AG04450 (cell line): ENCODE data around the gene NVL. TPM values are rescaled to one million over a fixed set of nuclear protein-coding genes. Genes with fewer than 3 reads are reported as not detected.
"Not testable (repeated sequence)": the region's sequence is repeated elsewhere in the genome, so short reads cannot be mapped to it uniquely, and the experiment has no call there.

Experiments
- CTCF ChIA-PET: fragments of 300-600, 350-600 bp; formaldehyde crosslinking; extraction: SDS; loops from one replicate; lab custom pipeline; 2022; ENCODE audit warnings: antibody characterized with exemption, inconsistent platforms; lab: Charles Lee
- POLR2A ChIA-PET: fragments of 350-600 bp; formaldehyde crosslinking; extraction: SDS; loops from one replicate; lab custom pipeline; 2021; ENCODE audit warnings: antibody characterized with exemption, inconsistent platforms; lab: Yijun Ruan, JAX
- DNase-seq: peaks from one replicate; pipeline ENCODE4 v3.0.0-alpha.2; 2011; ENCODE audit warnings: low read depth, low spot score
- H3K27ac ChIP-seq: one replicate; pipeline ENCODE4 v1.5.1; 2012; ENCODE audit warnings: low read depth, low read length, control low read depth
- H3K27me3 ChIP-seq: one replicate; pipeline ENCODE4 v1.6.0; 2012; ENCODE audit warnings: low read length; ENCODE audit not compliant: control insufficient read depth, insufficient read depth
- H3K4me3 ChIP-seq: 2 replicates; pipeline ENCODE4 v1.5.1; 2011; ENCODE audit warnings: mild to moderate bottlenecking, low read depth, low read length, control low read depth
- H3K9me3 ChIP-seq: 2 replicates; pipeline ENCODE4 v1.5.1; 2012; ENCODE audit warnings: low read length; ENCODE audit not compliant: control insufficient read depth, insufficient read depth
- polyA plus RNA-seq: library from polyadenylated mRNA; depleted of rRNA; stranded (reverse); fragments of >200 nt; gene quantifications from 2 replicates; pipeline ENCODE4 v1.2.3, GENCODE V29; 2011
- TF ChIP-seq, protein P1 (sequence below): IDR thresholded peaks from 2 replicates; pipeline ENCODE4 v1.5.1; 2011; ENCODE audit warnings: low read depth, low read length, control low read depth, inconsistent platforms

Gene NVL
- polyA plus RNA-seq, 1 experiment, result 18.8 TPM

DNA sequence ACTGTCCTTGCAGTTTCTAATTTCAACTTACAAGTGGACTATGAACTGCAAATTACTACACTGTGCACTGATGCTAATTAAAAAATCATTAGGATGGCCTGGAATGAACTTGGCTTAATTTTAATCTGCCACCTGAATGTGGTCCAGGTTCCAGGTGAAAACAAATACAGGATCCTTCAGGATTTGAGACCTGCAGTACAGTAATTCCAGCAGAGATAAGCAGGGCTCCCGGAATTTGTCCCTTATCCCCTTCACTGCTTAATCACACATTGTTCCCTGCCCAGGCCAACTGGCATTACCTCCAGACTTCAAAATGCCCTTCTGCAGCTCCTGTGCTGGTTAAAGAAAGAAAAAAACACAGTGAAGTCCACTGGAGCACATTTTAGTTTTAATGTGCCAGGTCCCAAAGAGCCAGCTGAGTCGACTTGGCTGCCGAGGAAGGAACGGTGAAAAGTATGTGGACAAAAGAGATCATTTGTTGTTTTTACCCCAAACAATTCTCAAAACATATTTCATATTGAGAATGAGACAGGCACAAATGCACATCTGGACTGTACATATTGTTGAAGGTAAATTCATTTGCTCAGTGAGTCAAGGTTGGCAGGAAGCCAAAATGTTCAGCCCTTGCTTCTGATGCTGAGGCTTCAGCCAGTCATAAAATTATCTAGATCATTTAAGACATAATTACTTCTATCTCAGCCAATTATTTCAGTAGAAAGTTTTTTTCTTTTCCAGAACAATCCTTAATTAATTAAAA, 118.6 kb downstream of the NVL start:
- peak; percentile 66 for DNase-seq
- H3K27me3 ChIP-seq, result no peaks in the 10 kb centered on the region
- POLR2A ChIA-PET, result no interaction called here
- CTCF ChIA-PET, result no interaction called here
- H3K4me3 ChIP-seq, result no peak overlapping the region
- H3K9me3 ChIP-seq, result no peaks in the 10 kb centered on the region
- TF ChIP-seq, protein P1, sequence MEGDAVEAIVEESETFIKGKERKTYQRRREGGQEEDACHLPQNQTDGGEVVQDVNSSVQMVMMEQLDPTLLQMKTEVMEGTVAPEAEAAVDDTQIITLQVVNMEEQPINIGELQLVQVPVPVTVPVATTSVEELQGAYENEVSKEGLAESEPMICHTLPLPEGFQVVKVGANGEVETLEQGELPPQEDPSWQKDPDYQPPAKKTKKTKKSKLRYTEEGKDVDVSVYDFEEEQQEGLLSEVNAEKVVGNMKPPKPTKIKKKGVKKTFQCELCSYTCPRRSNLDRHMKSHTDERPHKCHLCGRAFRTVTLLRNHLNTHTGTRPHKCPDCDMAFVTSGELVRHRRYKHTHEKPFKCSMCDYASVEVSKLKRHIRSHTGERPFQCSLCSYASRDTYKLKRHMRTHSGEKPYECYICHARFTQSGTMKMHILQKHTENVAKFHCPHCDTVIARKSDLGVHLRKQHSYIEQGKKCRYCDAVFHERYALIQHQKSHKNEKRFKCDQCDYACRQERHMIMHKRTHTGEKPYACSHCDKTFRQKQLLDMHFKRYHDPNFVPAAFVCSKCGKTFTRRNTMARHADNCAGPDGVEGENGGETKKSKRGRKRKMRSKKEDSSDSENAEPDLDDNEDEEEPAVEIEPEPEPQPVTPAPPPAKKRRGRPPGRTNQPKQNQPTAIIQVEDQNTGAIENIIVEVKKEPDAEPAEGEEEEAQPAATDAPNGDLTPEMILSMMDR, result no peak
- H3K27ac ChIP-seq, result no peak overlapping the region

DNA sequence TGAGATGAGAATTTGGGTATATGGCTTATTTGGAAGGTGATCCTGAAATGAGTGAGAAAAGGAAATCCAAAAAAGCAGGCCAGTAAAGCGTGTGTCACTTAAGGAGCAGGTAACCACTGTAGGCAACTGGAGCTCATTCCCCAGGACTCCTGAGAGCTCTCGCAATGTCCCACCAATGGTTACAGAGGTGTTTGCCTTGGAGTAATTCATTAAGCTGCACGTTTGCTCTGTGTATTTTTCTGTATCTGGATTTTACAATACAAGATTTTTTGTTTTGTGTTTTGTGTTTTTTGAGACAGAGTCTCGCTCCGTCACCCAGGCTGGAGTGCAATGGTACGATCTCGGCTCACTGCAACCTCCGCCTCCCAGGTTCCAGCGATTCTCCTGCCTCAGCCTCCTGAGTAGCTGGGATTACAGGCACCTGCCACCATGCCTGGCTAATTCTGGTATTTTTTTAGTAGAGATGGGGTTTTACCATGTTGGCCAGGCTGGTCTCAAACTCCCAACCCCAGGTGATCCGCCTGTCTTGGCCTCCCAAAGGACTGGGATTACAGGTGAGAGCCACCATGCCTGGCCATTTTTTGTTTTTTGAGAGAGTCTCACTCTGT, 123.9 kb downstream of the NVL start:
- peak overlapping the region; percentile 87 for H3K27ac ChIP-seq
- not testable (repeated sequence) for H3K4me3 ChIP-seq, H3K27me3 ChIP-seq, DNase-seq, H3K9me3 ChIP-seq
- POLR2A ChIA-PET, result interaction anchor here (0.6 to 0.8 kb wide), 2 partner anchors 11 to 27 kb away, joined by 3 to 4 read pairs; no protein-coding TSS in a partner anchor
- CTCF ChIA-PET, result interaction anchor here (0.6 kb wide), 1 partner anchor 30 kb away, joined by 4 read pairs; no protein-coding TSS in a partner anchor

- DNase-seq, result no peak
- peak overlapping the region; percentile 87 for H3K27ac ChIP-seq
- H3K4me3 ChIP-seq, result peak overlapping the region; percentile 29
- TF ChIP-seq, protein P1, result no peak
- ChIA-PET CTCF (no interaction called here), POLR2A (interaction anchor here (0.6 to 1.7 kb wide), 4 partner anchors 10 to 54 kb away, joined by 3 to 8 read pairs (median 6); partner anchors contain the start of gene DEGS1)
- H3K27me3 ChIP-seq, result no peaks in the 10 kb centered on the region
- H3K9me3 ChIP-seq, result no peaks in the 10 kb centered on the region
Measured at GRCh38 chr1:224205438-224205840, 124.5 kb downstream of the NVL start.

DNA sequence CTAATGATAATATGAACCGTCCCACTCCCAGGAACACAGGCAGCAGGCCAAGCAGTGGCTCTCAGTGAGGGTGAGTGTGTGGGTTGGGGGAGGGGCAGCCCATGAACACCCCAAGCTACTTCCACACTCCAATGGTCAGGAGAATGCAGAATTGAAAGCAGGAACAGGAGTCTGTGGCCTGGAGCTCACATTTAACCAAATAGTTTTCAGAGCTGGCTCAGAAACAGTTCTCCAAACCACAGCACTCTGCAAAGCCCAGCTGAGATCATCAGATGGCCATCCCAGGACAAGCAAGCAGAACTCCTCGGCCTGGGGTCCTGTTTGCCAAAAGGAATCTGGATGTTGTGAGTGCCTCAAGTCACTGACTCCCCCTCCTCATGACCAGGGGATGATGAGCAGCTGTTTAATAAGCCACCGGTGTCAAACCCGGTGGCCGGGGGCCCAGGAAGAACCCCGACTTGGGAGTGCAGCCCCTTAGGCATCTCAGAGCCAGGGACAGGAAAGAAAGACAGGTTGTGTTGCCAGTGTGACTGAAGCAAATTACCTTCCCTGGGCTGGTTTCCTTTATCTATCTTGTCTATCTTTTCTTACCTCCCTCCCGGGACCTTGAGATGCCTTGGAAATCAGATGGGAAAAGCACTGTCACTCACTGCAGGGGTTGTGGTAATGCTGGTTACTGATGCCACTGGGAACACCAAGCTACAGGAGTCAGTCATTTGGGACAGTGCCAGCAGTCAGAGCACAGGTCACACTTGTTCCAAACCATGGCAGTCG, 126.5 kb downstream of the NVL start:
- no peaks in the 10 kb centered on the region for H3K27me3 ChIP-seq
- DNase-seq, result no peak
- H3K9me3 ChIP-seq, result no peaks in the 10 kb centered on the region
- CTCF ChIA-PET, result no interaction called here
- H3K4me3 ChIP-seq, result no peak overlapping the region
- peak overlapping the region; percentile 57 for H3K27ac ChIP-seq
- POLR2A ChIA-PET, result interaction anchor here (1.7 kb wide), 1 partner anchor 21 kb away, joined by 8 read pairs; the partner anchor contains the start of gene DEGS1
- TF ChIP-seq, protein P1, result no peak

- no peaks in the 10 kb centered on the region for H3K27me3 ChIP-seq
- TF ChIP-seq, protein P1, result no peak
- H3K4me3 ChIP-seq, result no peak overlapping the region
- no peak overlapping the region for H3K27ac ChIP-seq
- no peak for DNase-seq
- ChIA-PET CTCF (no interaction called here), POLR2A (no interaction called here)
- H3K9me3 ChIP-seq, result no peaks in the 10 kb centered on the region
Measured at GRCh38 chr1:224201853-224202252, 128.1 kb downstream of the NVL start.
